ENCODE results near the gene ZNF532.

GRCh38 chr18:59033974-59034373 is 169.3 kb downstream of the ZNF532 start:
- TF ChIP-seq, protein P1, sequence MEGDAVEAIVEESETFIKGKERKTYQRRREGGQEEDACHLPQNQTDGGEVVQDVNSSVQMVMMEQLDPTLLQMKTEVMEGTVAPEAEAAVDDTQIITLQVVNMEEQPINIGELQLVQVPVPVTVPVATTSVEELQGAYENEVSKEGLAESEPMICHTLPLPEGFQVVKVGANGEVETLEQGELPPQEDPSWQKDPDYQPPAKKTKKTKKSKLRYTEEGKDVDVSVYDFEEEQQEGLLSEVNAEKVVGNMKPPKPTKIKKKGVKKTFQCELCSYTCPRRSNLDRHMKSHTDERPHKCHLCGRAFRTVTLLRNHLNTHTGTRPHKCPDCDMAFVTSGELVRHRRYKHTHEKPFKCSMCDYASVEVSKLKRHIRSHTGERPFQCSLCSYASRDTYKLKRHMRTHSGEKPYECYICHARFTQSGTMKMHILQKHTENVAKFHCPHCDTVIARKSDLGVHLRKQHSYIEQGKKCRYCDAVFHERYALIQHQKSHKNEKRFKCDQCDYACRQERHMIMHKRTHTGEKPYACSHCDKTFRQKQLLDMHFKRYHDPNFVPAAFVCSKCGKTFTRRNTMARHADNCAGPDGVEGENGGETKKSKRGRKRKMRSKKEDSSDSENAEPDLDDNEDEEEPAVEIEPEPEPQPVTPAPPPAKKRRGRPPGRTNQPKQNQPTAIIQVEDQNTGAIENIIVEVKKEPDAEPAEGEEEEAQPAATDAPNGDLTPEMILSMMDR (IDR thresholded peaks at IDR 0.05), result no peak
- TF ChIP-seq POLR2AphosphoS5 (IDR thresholded peaks at IDR 0.05) (no peak), POLR2A (IDR thresholded peaks at IDR 0.05) (no peak)
